ENCODE data around the gene TOX2. TPM values are rescaled to one million over a fixed set of nuclear protein-coding genes. Genes with fewer than 3 reads are reported as not detected.

The TOX2 gene
- total RNA-seq, 1 donor from 2014 or later: 0.16 TPM

DNA sequence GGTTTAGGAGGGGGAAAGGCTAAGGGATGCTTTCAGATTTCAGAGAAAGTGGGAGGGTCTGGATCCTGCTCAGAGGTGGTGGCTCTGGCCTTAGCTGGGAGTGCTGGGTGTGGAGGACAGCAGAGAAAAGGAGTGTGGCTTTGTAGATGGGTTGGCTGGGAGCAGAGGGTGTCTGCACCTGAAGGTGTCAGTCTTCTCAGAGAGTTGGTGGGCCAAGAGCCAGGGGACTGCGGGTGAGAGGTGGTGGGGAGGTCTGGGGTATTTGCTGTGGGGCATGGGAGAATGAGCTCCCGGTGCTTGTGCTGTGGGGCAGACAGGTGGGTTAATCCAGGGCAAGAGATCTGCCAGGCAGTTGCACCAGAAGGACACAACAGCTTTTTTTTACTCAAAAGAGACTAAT lies 67.4 kb downstream of the TOX2 start:
- no peak for FAIRE-seq
- H3K27ac Mint-ChIP-seq (ENCODE audit: unreplicated experiment): no peak overlapping the region

DNA sequence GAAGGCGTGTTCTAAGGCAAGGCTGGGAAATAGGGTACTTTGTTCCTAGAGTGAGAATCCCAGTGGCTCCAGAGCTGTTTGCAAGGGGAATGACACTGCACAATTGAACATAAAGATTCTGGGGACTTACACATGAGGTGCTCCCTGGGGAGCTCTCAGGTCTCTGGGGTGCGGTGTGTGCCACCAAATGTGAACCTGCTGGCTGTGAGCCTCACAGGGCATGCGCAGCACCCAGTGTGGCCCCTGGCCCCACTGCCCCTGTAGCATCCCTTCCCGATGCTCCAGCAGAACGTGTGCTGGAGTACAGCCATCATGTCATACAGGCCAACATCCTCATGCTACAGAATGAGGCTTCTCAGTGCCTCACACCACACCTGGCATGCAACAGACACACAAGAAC lies 68.2 kb downstream of the TOX2 start:
- no peaks in the 10 kb centered on the region for H3K4me1 Mint-ChIP-seq (ENCODE audit: low read depth, unreplicated experiment)
- H3K4me1 ChIP-seq (ENCODE audit: insufficient read depth, low read length): no peaks in the 10 kb centered on the region
- peaks cover 31% of the 10 kb centered on the region for H3K27me3 Mint-ChIP-seq (ENCODE audit: low read depth, unreplicated experiment)
- H3K4me2 ChIP-seq (ENCODE audit: low read length): no peak overlapping the region
- H3K4me3 Mint-ChIP-seq (ENCODE audit: unreplicated experiment): no peak overlapping the region
- H3K9me3 Mint-ChIP-seq (ENCODE audit: unreplicated experiment): no peaks in the 10 kb centered on the region
- no peaks in the 10 kb centered on the region for H3K27me3 ChIP-seq (ENCODE audit: insufficient read depth, low read length)
- H4K20me1 ChIP-seq (ENCODE audit: insufficient read depth, low read length): no peaks in the 10 kb centered on the region
- H3K27ac ChIP-seq (ENCODE audit: low read depth, low read length): no peak overlapping the region
- no peak overlapping the region for H3K27ac Mint-ChIP-seq (ENCODE audit: unreplicated experiment)
- no peak for DNase-seq (ENCODE audit: low read depth)
- no peaks in the 10 kb centered on the region for H3K9me3 ChIP-seq (ENCODE audit: insufficient read depth, low read depth, low read length)
- H3K36me3 Mint-ChIP-seq (ENCODE audit: low read depth, unreplicated experiment): no peaks in the 10 kb centered on the region
- H3K36me3 ChIP-seq (ENCODE audit: insufficient read depth, low read length): no peaks in the 10 kb centered on the region
- TF ChIP-seq, protein P1, sequence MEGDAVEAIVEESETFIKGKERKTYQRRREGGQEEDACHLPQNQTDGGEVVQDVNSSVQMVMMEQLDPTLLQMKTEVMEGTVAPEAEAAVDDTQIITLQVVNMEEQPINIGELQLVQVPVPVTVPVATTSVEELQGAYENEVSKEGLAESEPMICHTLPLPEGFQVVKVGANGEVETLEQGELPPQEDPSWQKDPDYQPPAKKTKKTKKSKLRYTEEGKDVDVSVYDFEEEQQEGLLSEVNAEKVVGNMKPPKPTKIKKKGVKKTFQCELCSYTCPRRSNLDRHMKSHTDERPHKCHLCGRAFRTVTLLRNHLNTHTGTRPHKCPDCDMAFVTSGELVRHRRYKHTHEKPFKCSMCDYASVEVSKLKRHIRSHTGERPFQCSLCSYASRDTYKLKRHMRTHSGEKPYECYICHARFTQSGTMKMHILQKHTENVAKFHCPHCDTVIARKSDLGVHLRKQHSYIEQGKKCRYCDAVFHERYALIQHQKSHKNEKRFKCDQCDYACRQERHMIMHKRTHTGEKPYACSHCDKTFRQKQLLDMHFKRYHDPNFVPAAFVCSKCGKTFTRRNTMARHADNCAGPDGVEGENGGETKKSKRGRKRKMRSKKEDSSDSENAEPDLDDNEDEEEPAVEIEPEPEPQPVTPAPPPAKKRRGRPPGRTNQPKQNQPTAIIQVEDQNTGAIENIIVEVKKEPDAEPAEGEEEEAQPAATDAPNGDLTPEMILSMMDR (IDR thresholded peaks at IDR 0.05; ENCODE audit: insufficient read depth, low read depth, low read length): no peak
- no peak for TF ChIP-seq EZH2 (IDR thresholded peaks at IDR 0.05; ENCODE audit: insufficient read depth, low read length)
- no peak overlapping the region for H3K4me3 ChIP-seq (ENCODE audit: insufficient read depth, low read depth, low read length)
- no peak overlapping the region for H3K9ac ChIP-seq (ENCODE audit: low read length)
- no peak overlapping the region for H2AFZ ChIP-seq (ENCODE audit: low read depth, low read length)
- H3K79me2 ChIP-seq (ENCODE audit: insufficient read depth, low read length): no peaks in the 10 kb centered on the region
- no peak for FAIRE-seq

More for the DNA sequence above, 67.4 kb downstream of the TOX2 start:
- Mint-ChIP-seq H3K27me3 (ENCODE audit: low read depth, unreplicated experiment) (peaks cover 26% of the 10 kb centered on the region), H3K4me1 (ENCODE audit: low read depth, unreplicated experiment) (no peaks in the 10 kb centered on the region), H3K4me3 (ENCODE audit: unreplicated experiment) (no peak overlapping the region), H3K36me3 (ENCODE audit: low read depth, unreplicated experiment) (no peaks in the 10 kb centered on the region), H3K9me3 (ENCODE audit: unreplicated experiment) (no peaks in the 10 kb centered on the region)
- H2AFZ ChIP-seq (ENCODE audit: low read depth, low read length): no peak overlapping the region
- H4K20me1 ChIP-seq (ENCODE audit: insufficient read depth, low read length): no peaks in the 10 kb centered on the region
- no peaks in the 10 kb centered on the region for H3K9me3 ChIP-seq (ENCODE audit: insufficient read depth, low read depth, low read length)
- H3K36me3 ChIP-seq (ENCODE audit: insufficient read depth, low read length): no peaks in the 10 kb centered on the region
- no peak overlapping the region for H3K9ac ChIP-seq (ENCODE audit: low read length)
- no peak for TF ChIP-seq EZH2 (IDR thresholded peaks at IDR 0.05; ENCODE audit: insufficient read depth, low read length)
- TF ChIP-seq, protein P1 (IDR thresholded peaks at IDR 0.05; ENCODE audit: insufficient read depth, low read depth, low read length): no peak
- no peaks in the 10 kb centered on the region for H3K79me2 ChIP-seq (ENCODE audit: insufficient read depth, low read length)
- H3K27me3 ChIP-seq (ENCODE audit: insufficient read depth, low read length): no peaks in the 10 kb centered on the region
- DNase-seq (ENCODE audit: low read depth): no peak
- H3K4me1 ChIP-seq (ENCODE audit: insufficient read depth, low read length): no peaks in the 10 kb centered on the region
- no peak overlapping the region for H3K4me2 ChIP-seq (ENCODE audit: low read length)
- no peak overlapping the region for H3K27ac ChIP-seq (ENCODE audit: low read depth, low read length)
- no peak overlapping the region for H3K4me3 ChIP-seq (ENCODE audit: insufficient read depth, low read depth, low read length)

DNA sequence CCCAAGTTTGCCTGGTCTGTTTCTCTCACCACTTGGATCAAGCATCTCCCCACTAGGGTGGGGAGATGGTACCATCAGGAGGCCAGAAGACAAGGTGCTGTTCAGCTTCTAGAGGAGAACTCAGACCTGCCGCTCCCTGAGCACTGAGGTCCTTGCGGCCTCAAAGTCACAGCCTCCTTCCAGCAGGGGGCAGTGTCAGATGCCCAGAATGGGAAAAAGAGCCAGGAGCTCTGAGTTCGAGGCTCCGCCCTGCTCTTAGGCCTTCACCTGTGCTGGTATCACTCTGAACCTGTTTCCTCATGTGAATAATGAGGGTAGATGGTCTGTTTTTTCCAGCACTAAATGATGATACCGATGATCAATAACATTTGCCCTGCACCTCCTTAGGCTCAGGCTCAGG lies 68.7 kb downstream of the TOX2 start:
- H3K36me3 Mint-ChIP-seq (ENCODE audit: low read depth, unreplicated experiment): no peaks in the 10 kb centered on the region
- Histone ChIP-seq H4K20me1 (ENCODE audit: insufficient read depth, low read length) (no peaks in the 10 kb centered on the region), H3K4me2 (ENCODE audit: low read length) (no peak overlapping the region), H3K4me3 (ENCODE audit: insufficient read depth, low read depth, low read length) (no peak overlapping the region), H3K27me3 (ENCODE audit: insufficient read depth, low read length) (no peaks in the 10 kb centered on the region), H3K9ac (ENCODE audit: low read length) (no peak overlapping the region), H3K9me3 (ENCODE audit: insufficient read depth, low read depth, low read length) (no peaks in the 10 kb centered on the region), H3K27ac (ENCODE audit: low read depth, low read length) (no peak overlapping the region), H2AFZ (ENCODE audit: low read depth, low read length) (no peak overlapping the region), H3K36me3 (ENCODE audit: insufficient read depth, low read length) (no peaks in the 10 kb centered on the region), H3K79me2 (ENCODE audit: insufficient read depth, low read length) (no peaks in the 10 kb centered on the region), H3K4me1 (ENCODE audit: insufficient read depth, low read length) (no peaks in the 10 kb centered on the region)
- no peak for TF ChIP-seq EZH2 (IDR thresholded peaks at IDR 0.05; ENCODE audit: insufficient read depth, low read length)
- TF ChIP-seq, protein P1 (IDR thresholded peaks at IDR 0.05; ENCODE audit: insufficient read depth, low read depth, low read length): no peak
- no peaks in the 10 kb centered on the region for H3K9me3 Mint-ChIP-seq (ENCODE audit: unreplicated experiment)
- FAIRE-seq (no peak), DNase-seq (ENCODE audit: low read depth) (no peak)
- no peaks in the 10 kb centered on the region for H3K4me1 Mint-ChIP-seq (ENCODE audit: low read depth, unreplicated experiment)
- H3K27me3 Mint-ChIP-seq (ENCODE audit: low read depth, unreplicated experiment): peaks cover 31% of the 10 kb centered on the region
- no peak overlapping the region for H3K4me3 Mint-ChIP-seq (ENCODE audit: unreplicated experiment)
- no peak overlapping the region for H3K27ac Mint-ChIP-seq (ENCODE audit: unreplicated experiment)
